ENCODE results near the gene RGL4.

GRCh38 chr22:23698094-23698493 lies 7.3 kb downstream of the RGL4 start:
- no peak for TF ChIP-seq CTCF (conservative IDR thresholded peaks at IDR 0.05; ENCODE audit: low read depth in 2 of 2)
- TF ChIP-seq JUNB (IDR thresholded peaks at IDR 0.05; ENCODE audit: unreplicated experiment): no peak
- TF ChIP-seq EZH2 (IDR thresholded peaks at IDR 0.05; ENCODE audit: low read depth, unreplicated experiment): no peak
- no peak for TF ChIP-seq EZH2phosphoT487 (IDR thresholded peaks at IDR 0.05; ENCODE audit: unreplicated experiment)
- TF ChIP-seq REST (IDR thresholded peaks at IDR 0.05; ENCODE audit: unreplicated experiment): no peak
- no peak for TF ChIP-seq CREB1 (CRISPR knock-in tag; IDR thresholded peaks at IDR 0.05; ENCODE audit: low read depth)
- TF ChIP-seq POLR2AphosphoS5 (IDR thresholded peaks at IDR 0.05; ENCODE audit: low read depth): no peak
- TF ChIP-seq ETS1 (IDR thresholded peaks at IDR 0.05): no peak
- TF ChIP-seq ZNF331 (CRISPR knock-in tag; IDR thresholded peaks at IDR 0.05; ENCODE audit: low read depth): no peak
- TF ChIP-seq ZNF114 (CRISPR knock-in tag; IDR thresholded peaks at IDR 0.05): no peak

Measured in GM23338 (cell line).